ENCODE results near the gene MYO9A. TPM values are rescaled to one million over a fixed set of nuclear protein-coding genes. Genes with fewer than 3 reads are reported as not detected.

MYO9A gene
- total RNA-seq, 1 experiment from 2014 or later, result 21.4 TPM

DNA sequence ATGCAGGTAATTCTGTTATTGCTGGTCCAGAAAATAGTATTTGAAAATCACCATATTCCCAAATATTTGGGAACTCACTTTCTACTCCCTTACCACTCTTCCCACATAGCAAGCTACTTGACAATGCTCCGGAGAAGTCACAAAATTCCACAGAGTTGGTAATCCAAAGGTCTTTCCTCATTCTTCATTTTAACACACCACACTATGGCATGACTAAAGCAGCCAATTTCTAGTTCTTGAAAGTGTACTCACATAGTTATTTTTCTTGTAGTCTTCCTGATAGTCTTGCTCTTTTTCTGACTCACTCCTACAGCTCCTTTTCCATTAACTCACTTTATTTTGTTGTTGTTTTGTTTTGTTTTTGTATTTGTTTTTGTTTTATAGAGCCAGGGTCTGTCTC lies 67.2 kb downstream of the MYO9A start:
- peaks cover 0 to 3% of the 10 kb centered on the region in 2 experiments; a peak in 1 of 4 replicates for H3K4me1 Mint-ChIP-seq
- no peaks in the 10 kb centered on the region for H3K79me2 ChIP-seq (ENCODE audit: insufficient read depth, low read length)
- H3K14ac ChIP-seq (ENCODE audit: insufficient read depth, low read length), result no peak overlapping the region
- no peak overlapping the region for H4K5ac ChIP-seq (ENCODE audit: insufficient read length, low read depth, low read length)
- no peak overlapping the region for H3K27ac Mint-ChIP-seq
- H3K23me2 ChIP-seq (ENCODE audit: insufficient read length, low read depth, low read length, poor library complexity, severe bottlenecking), result no peaks in the 10 kb centered on the region
- H3K27me3 Mint-ChIP-seq (ENCODE audit: low read depth), result no peaks in the 10 kb centered on the region
- peaks cover 4 to 13% (median 6%) of the 10 kb centered on the region in 3 experiments; a peak in 4 of 7 replicates for H3K36me3 Mint-ChIP-seq (ENCODE audit: insufficient read depth in 1 of 3, low read depth in 3 of 3)
- no peaks in the 10 kb centered on the region for H3K9me3 ChIP-seq (ENCODE audit: control insufficient read depth, low read depth, low read length)
- no peak overlapping the region for H4K8ac ChIP-seq (replicated peaks; ENCODE audit: insufficient read length, low read depth, low read length)
- H3K56ac ChIP-seq (ENCODE audit: insufficient read length, low read depth, low read length), result no peak overlapping the region
- no peak overlapping the region for H2BK12ac ChIP-seq (ENCODE audit: insufficient read length, low read depth, low read length)
- H3K23ac ChIP-seq (ENCODE audit: insufficient read length, low read depth, low read length), result no peak overlapping the region
- no peak overlapping the region for H3K4ac ChIP-seq (ENCODE audit: low read depth, low read length)
- H3K9ac ChIP-seq (ENCODE audit: extremely low read depth, insufficient read length, low read length), result no peak overlapping the region
- H2BK5ac ChIP-seq (ENCODE audit: insufficient read length, low read length), result no peak overlapping the region
- H4K20me1 ChIP-seq (ENCODE audit: control insufficient read depth, insufficient read depth, insufficient read length), result no peaks in the 10 kb centered on the region
- no peak overlapping the region for H4K91ac ChIP-seq (ENCODE audit: insufficient read length, low read depth, low read length)
- H3K27ac ChIP-seq (ENCODE audit: insufficient read length, low read depth, low read length), result no peak overlapping the region
- H3K27me3 ChIP-seq (ENCODE audit: insufficient read depth, low read length), result no peaks in the 10 kb centered on the region
- H2BK120ac ChIP-seq (ENCODE audit: low read depth, low read length, poor library complexity, severe bottlenecking), result no peak overlapping the region
- H2AK5ac ChIP-seq (ENCODE audit: insufficient read length, low read length), result no peak overlapping the region
- no peak overlapping the region for H3K18ac ChIP-seq (ENCODE audit: insufficient read length, low read depth, low read length)
- no CpG with 5 or more reads among the region's 1 CpG for WGBS (ENCODE audit: extremely low coverage, insufficient read length, low lambda C conversion rate)
- no peak overlapping the region for H2BK15ac ChIP-seq (ENCODE audit: low read depth, low read length)
- H3K9me3 Mint-ChIP-seq, result peaks cover 5 to 10% of the 10 kb centered on the region in 2 experiments; a peak in 3 of 5 replicates
- H2AFZ ChIP-seq (ENCODE audit: low read length), result no peak overlapping the region
- no peak overlapping the region for H2BK20ac ChIP-seq (ENCODE audit: low read depth, low read length, poor library complexity, severe bottlenecking)
- no peak for DNase-seq
- no peaks in the 10 kb centered on the region for H3K4me1 ChIP-seq (ENCODE audit: insufficient read depth, low read length)
- no peak overlapping the region for H3K4me2 ChIP-seq (ENCODE audit: insufficient read depth, insufficient read length, low read length)
- no peak overlapping the region for H3T11ph ChIP-seq (ENCODE audit: low read length)
- H3K79me1 ChIP-seq (ENCODE audit: insufficient read depth, low read depth, low read length, poor library complexity, severe bottlenecking), result no peaks in the 10 kb centered on the region
- no peak overlapping the region for H3K4me3 Mint-ChIP-seq
- TF ChIP-seq, protein P1, sequence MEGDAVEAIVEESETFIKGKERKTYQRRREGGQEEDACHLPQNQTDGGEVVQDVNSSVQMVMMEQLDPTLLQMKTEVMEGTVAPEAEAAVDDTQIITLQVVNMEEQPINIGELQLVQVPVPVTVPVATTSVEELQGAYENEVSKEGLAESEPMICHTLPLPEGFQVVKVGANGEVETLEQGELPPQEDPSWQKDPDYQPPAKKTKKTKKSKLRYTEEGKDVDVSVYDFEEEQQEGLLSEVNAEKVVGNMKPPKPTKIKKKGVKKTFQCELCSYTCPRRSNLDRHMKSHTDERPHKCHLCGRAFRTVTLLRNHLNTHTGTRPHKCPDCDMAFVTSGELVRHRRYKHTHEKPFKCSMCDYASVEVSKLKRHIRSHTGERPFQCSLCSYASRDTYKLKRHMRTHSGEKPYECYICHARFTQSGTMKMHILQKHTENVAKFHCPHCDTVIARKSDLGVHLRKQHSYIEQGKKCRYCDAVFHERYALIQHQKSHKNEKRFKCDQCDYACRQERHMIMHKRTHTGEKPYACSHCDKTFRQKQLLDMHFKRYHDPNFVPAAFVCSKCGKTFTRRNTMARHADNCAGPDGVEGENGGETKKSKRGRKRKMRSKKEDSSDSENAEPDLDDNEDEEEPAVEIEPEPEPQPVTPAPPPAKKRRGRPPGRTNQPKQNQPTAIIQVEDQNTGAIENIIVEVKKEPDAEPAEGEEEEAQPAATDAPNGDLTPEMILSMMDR (conservative IDR thresholded peaks at IDR 0.05), result no peak
